DOHH2 (cell line): ENCODE data around the gene PPP2R2C.

ENCODE experiments used
- H3F3A ChIP-seq: fragments of 200-600 bp; sonication (generic), shearing (Covaris generic); 2 replicates; pipeline ENCODE4 v1.6.0; 2016; ENCODE audit warnings: antibody characterized with exemption, mild to moderate bottlenecking; ENCODE audit not compliant: control insufficient read depth, insufficient read depth
- H3K27ac ChIP-seq: fragments of 200-600 bp; sonication (generic); 2 replicates; pipeline ENCODE4 v1.5.1; 2014; ENCODE audit warnings: low read depth, mild to moderate bottlenecking, low read length, moderate library complexity
- H3K27me3 ChIP-seq: fragments of 200-600 bp; sonication (generic); 2 replicates; pipeline ENCODE4 v1.6.1; 2014; ENCODE audit warnings: mild to moderate bottlenecking, low read length, mixed read lengths; ENCODE audit not compliant: control insufficient read depth
- H3K36me3 ChIP-seq: fragments of 200-600 bp; sonication (generic); 2 replicates; pipeline ENCODE4 v1.6.1; 2014; ENCODE audit warnings: mild to moderate bottlenecking, low read length, moderate library complexity, mixed read lengths; ENCODE audit not compliant: control insufficient read depth
- H3K4me1 ChIP-seq: fragments of 200-600 bp; sonication (generic); 2 replicates; pipeline ENCODE4 v1.6.1; 2014; ENCODE audit warnings: mild to moderate bottlenecking, low read length, mixed read lengths; ENCODE audit not compliant: control insufficient read depth
- H3K4me2 ChIP-seq: fragments of 200-600 bp; sonication (generic); 2 replicates; pipeline ENCODE4 v1.6.0; 2014; ENCODE audit warnings: mild to moderate bottlenecking, low read length, moderate library complexity
- H3K4me3 ChIP-seq: fragments of 200-600 bp; sonication (generic); 2 replicates; pipeline ENCODE4 v1.5.1; 2014; ENCODE audit warnings: mild to moderate bottlenecking, low read length, mixed read lengths
- H3K79me2 ChIP-seq: fragments of 200-600 bp; sonication (generic); 2 replicates; pipeline ENCODE4 v1.6.1; 2014; ENCODE audit warnings: mild to moderate bottlenecking, low read length, mixed read lengths; ENCODE audit not compliant: control insufficient read depth
- H3K9me2 ChIP-seq: fragments of 200-600 bp; sonication (generic); replicated peaks from 2 replicates; pipeline ENCODE4 v1.6.1; 2014; ENCODE audit warnings: mild to moderate bottlenecking, low read length, mixed read lengths; ENCODE audit not compliant: control insufficient read depth
- H3K9me3 ChIP-seq: fragments of 200-600 bp; sonication (generic); 2 replicates; pipeline ENCODE4 v1.6.1; 2014; ENCODE audit warnings: antibody characterized with exemption, low read length, mixed read lengths; ENCODE audit not compliant: control insufficient read depth, insufficient read depth
- H4K20me1 ChIP-seq: fragments of 200-600 bp; sonication (generic); 2 replicates; pipeline ENCODE4 v1.6.0; 2014; ENCODE audit warnings: low read depth, mild to moderate bottlenecking, antibody characterized with exemption, low read length, moderate library complexity; ENCODE audit not compliant: control insufficient read depth, insufficient read depth
- EZH2phosphoT487 ChIP-seq: fragments of 200-600 bp; sonication (generic); IDR thresholded peaks from 2 replicates; pipeline ENCODE4 v1.6.1; 2017; ENCODE audit warnings: borderline replicate concordance, mild to moderate bottlenecking, antibody characterized with exemption, low read length, moderate library complexity, mixed read lengths
- TF ChIP-seq, protein P1 (sequence below): fragments of 200-600 bp; sonication (generic); IDR thresholded peaks from one replicate; pipeline ENCODE4 v1.5.1; 2014; ENCODE audit warnings: antibody characterized with exemption, mild to moderate bottlenecking, low read depth, low read length; ENCODE audit not compliant: poor library complexity, severe bottlenecking

PPP2R2C gene

DNA sequence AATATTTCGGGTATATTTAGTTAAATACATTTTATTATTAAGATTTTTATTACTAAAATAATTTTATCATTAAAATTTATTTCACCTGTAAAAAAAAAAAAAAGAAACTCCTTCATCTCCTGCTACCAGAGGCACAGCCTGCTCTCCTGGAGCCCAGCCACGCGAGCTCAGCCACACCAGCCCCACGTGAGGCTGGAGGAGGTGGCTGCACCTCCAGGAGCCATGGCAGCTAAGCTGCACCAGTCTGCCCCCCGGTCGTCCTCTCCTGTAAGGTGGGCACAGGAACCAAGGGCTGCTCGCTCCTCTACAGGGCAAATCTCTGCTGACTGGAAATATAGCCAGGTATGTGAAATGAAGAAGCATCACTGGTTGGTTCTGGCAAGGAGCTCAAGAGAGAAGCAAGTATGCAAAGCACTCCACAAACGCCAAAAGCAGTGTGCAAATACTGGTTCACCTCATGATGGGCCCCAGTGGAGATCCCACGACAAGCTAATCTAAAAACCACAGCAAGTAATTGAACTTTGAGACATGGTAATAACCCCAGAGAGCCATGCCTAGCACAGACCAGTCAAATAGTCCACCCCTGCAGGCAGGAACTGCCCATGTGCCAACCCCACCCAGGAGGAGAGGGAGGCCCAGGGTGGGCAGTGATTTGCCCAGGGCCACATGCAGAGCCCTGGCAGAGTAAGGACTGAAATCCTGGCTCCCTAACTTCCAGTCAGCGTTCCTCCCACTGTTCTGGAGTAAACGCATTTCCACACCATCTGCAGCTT lies 112.7 kb downstream of the PPP2R2C start:
- Histone ChIP-seq H4K20me1 (no peaks in the 10 kb centered on the region), H3K27me3 (no peaks in the 10 kb centered on the region), H3K79me2 (no peaks in the 10 kb centered on the region), H3K9me3 (no peaks in the 10 kb centered on the region), H3K4me3 (no peak overlapping the region), H3F3A (no peaks in the 10 kb centered on the region), H3K9me2 (no peaks in the 10 kb centered on the region), H3K4me1 (no peaks in the 10 kb centered on the region), H3K27ac (no peak overlapping the region), H3K4me2 (no peak overlapping the region), H3K36me3 (no peaks in the 10 kb centered on the region)
- TF ChIP-seq EZH2phosphoT487 = no peak
- TF ChIP-seq, protein P1, sequence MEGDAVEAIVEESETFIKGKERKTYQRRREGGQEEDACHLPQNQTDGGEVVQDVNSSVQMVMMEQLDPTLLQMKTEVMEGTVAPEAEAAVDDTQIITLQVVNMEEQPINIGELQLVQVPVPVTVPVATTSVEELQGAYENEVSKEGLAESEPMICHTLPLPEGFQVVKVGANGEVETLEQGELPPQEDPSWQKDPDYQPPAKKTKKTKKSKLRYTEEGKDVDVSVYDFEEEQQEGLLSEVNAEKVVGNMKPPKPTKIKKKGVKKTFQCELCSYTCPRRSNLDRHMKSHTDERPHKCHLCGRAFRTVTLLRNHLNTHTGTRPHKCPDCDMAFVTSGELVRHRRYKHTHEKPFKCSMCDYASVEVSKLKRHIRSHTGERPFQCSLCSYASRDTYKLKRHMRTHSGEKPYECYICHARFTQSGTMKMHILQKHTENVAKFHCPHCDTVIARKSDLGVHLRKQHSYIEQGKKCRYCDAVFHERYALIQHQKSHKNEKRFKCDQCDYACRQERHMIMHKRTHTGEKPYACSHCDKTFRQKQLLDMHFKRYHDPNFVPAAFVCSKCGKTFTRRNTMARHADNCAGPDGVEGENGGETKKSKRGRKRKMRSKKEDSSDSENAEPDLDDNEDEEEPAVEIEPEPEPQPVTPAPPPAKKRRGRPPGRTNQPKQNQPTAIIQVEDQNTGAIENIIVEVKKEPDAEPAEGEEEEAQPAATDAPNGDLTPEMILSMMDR = no peak

DNA sequence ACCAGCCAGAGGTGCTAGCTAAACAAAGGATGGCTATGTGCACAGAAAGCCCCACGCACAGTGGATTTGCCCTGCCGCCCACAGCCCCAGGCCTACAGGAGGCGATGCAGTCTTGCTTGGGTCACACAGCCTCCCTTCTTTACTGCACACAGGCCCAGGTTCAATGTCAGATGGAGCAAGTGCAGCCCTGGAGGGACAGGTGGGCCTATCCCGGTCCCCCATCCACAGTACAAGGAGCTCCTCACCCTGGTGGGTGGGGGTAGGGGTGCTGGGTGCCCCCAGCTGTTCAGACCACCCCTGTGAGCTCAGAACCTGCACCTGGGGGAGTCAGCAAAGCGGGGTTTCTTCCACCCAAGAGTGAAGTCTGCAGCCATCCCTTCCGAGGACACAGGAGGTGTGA lies 114.9 kb downstream of the PPP2R2C start:
- Histone ChIP-seq H3K4me2 (no peak overlapping the region), H3K27ac (no peak overlapping the region), H3K36me3 (no peaks in the 10 kb centered on the region), H3K9me3 (no peaks in the 10 kb centered on the region), H3K27me3 (no peaks in the 10 kb centered on the region), H3K9me2 (no peaks in the 10 kb centered on the region), H3K4me3 (no peak overlapping the region), H3K79me2 (no peaks in the 10 kb centered on the region), H4K20me1 (no peaks in the 10 kb centered on the region), H3F3A (no peaks in the 10 kb centered on the region), H3K4me1 (no peaks in the 10 kb centered on the region)
- no peak for TF ChIP-seq EZH2phosphoT487
- TF ChIP-seq, protein P1 = no peak

DNA sequence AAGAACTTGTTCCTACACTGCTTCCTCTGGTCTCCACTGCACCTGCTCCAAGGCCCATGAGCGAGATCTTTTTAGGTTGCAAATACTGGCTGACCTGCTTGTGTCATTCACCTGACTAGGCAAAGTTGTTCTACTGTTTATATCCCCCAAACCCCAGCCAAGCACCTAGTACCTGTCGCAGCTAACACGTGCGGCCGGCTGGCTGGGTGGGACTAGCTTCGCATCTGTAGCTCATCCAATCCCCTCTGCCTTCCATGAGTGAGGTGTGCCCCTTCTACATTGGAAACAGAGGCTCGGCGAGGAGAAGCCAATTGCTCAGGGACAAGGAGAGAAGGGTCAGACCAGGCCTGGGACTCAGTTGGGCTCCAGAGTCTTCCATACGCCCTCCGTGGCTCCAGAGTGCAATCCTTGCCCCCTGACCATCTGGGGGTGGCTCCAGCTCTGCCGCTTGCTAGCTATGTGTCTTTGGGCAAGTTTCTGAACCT lies 116.3 kb downstream of the PPP2R2C start:
- no peaks in the 10 kb centered on the region for H3K27me3 ChIP-seq
- H3K4me2 ChIP-seq = no peak overlapping the region
- H3K36me3 ChIP-seq = no peaks in the 10 kb centered on the region
- no peak for TF ChIP-seq EZH2phosphoT487
- TF ChIP-seq, protein P1 = no peak
- H3F3A ChIP-seq = no peaks in the 10 kb centered on the region
- H3K79me2 ChIP-seq = no peaks in the 10 kb centered on the region
- no peaks in the 10 kb centered on the region for H3K9me2 ChIP-seq
- H3K27ac ChIP-seq = no peak overlapping the region
- H3K4me1 ChIP-seq = no peaks in the 10 kb centered on the region
- no peak overlapping the region for H3K4me3 ChIP-seq
- H3K9me3 ChIP-seq = no peaks in the 10 kb centered on the region
- H4K20me1 ChIP-seq = no peaks in the 10 kb centered on the region
